ENCODE results near the gene PAPOLB.

The PAPOLB gene

GRCh38 chr7:4878336-4879335, 16.8 kb upstream of the PAPOLB start:
- DNase-seq (ENCODE audit: low spot score): no peak
- TF ChIP-seq CTCF (IDR thresholded peaks at IDR 0.05; ENCODE audit: extremely low read depth, insufficient read depth, missing control alignments): no peak
- in situ Hi-C loops (cut with MboI; ENCODE audit: low pct_unique_long_range_greater_than_20kb, low sequenced_read_pairs, unreplicated experiment): no loop called here

- no peak for TF ChIP-seq CTCF (IDR thresholded peaks at IDR 0.05; ENCODE audit: extremely low read depth, insufficient read depth, missing control alignments)
- in situ Hi-C loops (cut with MboI; ENCODE audit: low pct_unique_long_range_greater_than_20kb, low sequenced_read_pairs, unreplicated experiment): no loop called here
- no peak for DNase-seq (ENCODE audit: low spot score)
Observed at GRCh38 chr7:4876586-4876985, 14.8 kb upstream of the PAPOLB start.

GRCh38 chr7:4875391-4875790, 13.6 kb upstream of the PAPOLB start:
- in situ Hi-C loops (cut with MboI; ENCODE audit: low pct_unique_long_range_greater_than_20kb, low sequenced_read_pairs, unreplicated experiment): no loop called here
- TF ChIP-seq CTCF (IDR thresholded peaks at IDR 0.05; ENCODE audit: extremely low read depth, insufficient read depth, missing control alignments): no peak
- DNase-seq (ENCODE audit: low spot score): no peak

GRCh38 chr7:4873071-4873944, 11.5 kb upstream of the PAPOLB start:
- DNase-seq (ENCODE audit: low spot score): no peak
- no peak for TF ChIP-seq CTCF (IDR thresholded peaks at IDR 0.05; ENCODE audit: extremely low read depth, insufficient read depth, missing control alignments)
- in situ Hi-C loops (cut with MboI; ENCODE audit: low pct_unique_long_range_greater_than_20kb, low sequenced_read_pairs, unreplicated experiment): no loop called here

GRCh38 chr7:4871930-4872675, 10.3 kb upstream of the PAPOLB start:
- no peak for TF ChIP-seq CTCF (IDR thresholded peaks at IDR 0.05; ENCODE audit: extremely low read depth, insufficient read depth, missing control alignments)
- in situ Hi-C loops (cut with MboI; ENCODE audit: low pct_unique_long_range_greater_than_20kb, low sequenced_read_pairs, unreplicated experiment): no loop called here
- DNase-seq (ENCODE audit: low spot score): no peak
